Calu3 (cell line): Measurements from ENCODE around the gene CPED1. TPM values are rescaled to one million over a fixed set of nuclear protein-coding genes. Genes with fewer than 3 reads are reported as not detected.

ENCODE experiments used
- BruUV-seq: library from RNA; stranded (reverse); fragments of 400-500 nt; replicated peaks from 2 replicates; lab custom pipeline; 2021; lab: Mats Ljungman, UMichigan
- CTCF ChIA-PET: fragments of 300-600 bp; sonication (Branson Sonifier 250); formaldehyde crosslinking; loops from one replicate; lab custom pipeline; 2022; ENCODE audit warnings: antibody characterized with exemption; lab: Charles Lee
- DNase-seq: peaks from one replicate; pipeline ENCODE4 v3.0.0; 2022
- H3K27ac Mint-ChIP-seq: one replicate; pipeline ENCODE4 v1.8.0; 2022; ENCODE audit warnings: mixed read lengths; ENCODE audit not compliant: unreplicated experiment
- H3K27me3 Mint-ChIP-seq: one replicate; pipeline ENCODE4 v1.8.0; 2022; ENCODE audit warnings: mixed read lengths; ENCODE audit not compliant: unreplicated experiment
- H3K36me3 Mint-ChIP-seq: one replicate; pipeline ENCODE4 v1.8.0; 2022; ENCODE audit warnings: mild to moderate bottlenecking, moderate library complexity, mixed read lengths; ENCODE audit not compliant: insufficient read depth, unreplicated experiment
- H3K4me1 Mint-ChIP-seq: one replicate; pipeline ENCODE4 v1.8.0; 2022; ENCODE audit warnings: mild to moderate bottlenecking, low read depth, mixed read lengths; ENCODE audit not compliant: unreplicated experiment
- H3K4me3 Mint-ChIP-seq: one replicate; pipeline ENCODE4 v1.8.0; 2022; ENCODE audit warnings: mild to moderate bottlenecking, low read depth, moderate library complexity, mixed read lengths; ENCODE audit not compliant: unreplicated experiment
- H3K9me3 Mint-ChIP-seq: one replicate; pipeline ENCODE4 v1.8.0; 2022; ENCODE audit warnings: low read depth, mixed read lengths; ENCODE audit not compliant: unreplicated experiment
- intact Hi-C: fragments of 100-400 bp; cut with micrococcal nuclease; formaldehyde crosslinking; loops from one replicate; pipeline ENCODE4 v1.10.0; 2022; ENCODE audit not compliant: unreplicated experiment
- total RNA-seq: library from RNA; stranded (reverse); gene quantifications from 2 replicates; pipeline ENCODE4 v1.2.3, GENCODE V29; 2022
- TF ChIP-seq, protein P1 (sequence below): fragments of 200-600 bp; IDR thresholded peaks from one replicate; pipeline ENCODE4 v1.8.0; 2022; ENCODE audit warnings: antibody characterized with exemption; ENCODE audit not compliant: unreplicated experiment

Gene CPED1
- total RNA-seq, 1 experiment from 2014 or later, result 0.24 TPM

GRCh38 chr7:121076350-121077164 lies 88.0 kb downstream of the CPED1 start:
- Mint-ChIP-seq H3K4me3 (no peak overlapping the region), H3K27ac (no peak overlapping the region), H3K27me3 (no peaks in the 10 kb centered on the region), H3K9me3 (peaks cover 3% of the 10 kb centered on the region), H3K4me1 (peaks cover 32% of the 10 kb centered on the region), H3K36me3 (no peaks in the 10 kb centered on the region)
- BruUV-seq, result no TSS peak
- no peak for DNase-seq
- CTCF ChIA-PET, result interaction anchor here (0.7 kb wide), 1 partner anchor 18 kb away, joined by 3 read pairs; no protein-coding TSS in a partner anchor
- TF ChIP-seq, protein P1, sequence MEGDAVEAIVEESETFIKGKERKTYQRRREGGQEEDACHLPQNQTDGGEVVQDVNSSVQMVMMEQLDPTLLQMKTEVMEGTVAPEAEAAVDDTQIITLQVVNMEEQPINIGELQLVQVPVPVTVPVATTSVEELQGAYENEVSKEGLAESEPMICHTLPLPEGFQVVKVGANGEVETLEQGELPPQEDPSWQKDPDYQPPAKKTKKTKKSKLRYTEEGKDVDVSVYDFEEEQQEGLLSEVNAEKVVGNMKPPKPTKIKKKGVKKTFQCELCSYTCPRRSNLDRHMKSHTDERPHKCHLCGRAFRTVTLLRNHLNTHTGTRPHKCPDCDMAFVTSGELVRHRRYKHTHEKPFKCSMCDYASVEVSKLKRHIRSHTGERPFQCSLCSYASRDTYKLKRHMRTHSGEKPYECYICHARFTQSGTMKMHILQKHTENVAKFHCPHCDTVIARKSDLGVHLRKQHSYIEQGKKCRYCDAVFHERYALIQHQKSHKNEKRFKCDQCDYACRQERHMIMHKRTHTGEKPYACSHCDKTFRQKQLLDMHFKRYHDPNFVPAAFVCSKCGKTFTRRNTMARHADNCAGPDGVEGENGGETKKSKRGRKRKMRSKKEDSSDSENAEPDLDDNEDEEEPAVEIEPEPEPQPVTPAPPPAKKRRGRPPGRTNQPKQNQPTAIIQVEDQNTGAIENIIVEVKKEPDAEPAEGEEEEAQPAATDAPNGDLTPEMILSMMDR, result no peak
- intact Hi-C loops, result loop anchor here (5.0 kb wide), 1 partner anchor 54 kb away; no protein-coding TSS in a partner anchor

DNA sequence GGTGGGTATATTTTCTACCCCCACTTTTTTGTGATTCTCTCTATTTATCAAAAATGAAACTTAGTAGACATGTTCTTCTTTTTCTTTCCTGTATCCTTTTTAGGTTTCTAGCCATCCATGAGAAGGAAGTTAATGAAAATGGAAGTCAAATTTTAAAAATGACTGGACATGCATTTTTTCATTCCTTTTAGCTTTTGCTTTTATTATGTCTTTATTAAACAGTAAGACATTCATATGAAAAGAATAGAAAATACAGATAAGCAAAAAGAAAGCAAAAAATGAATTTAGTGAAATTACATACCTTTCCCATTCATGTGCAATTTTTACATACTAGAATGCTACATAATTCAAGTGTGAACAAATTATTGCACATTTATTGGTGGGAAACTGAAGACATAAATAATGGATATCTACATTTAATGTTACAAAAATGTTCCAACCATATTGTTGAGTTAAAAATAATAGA lies 88.7 kb downstream of the CPED1 start:
- TF ChIP-seq, protein P1, result no peak
- Mint-ChIP-seq H3K27ac (no peak overlapping the region), H3K36me3 (no peaks in the 10 kb centered on the region), H3K4me3 (no peak overlapping the region), H3K27me3 (no peaks in the 10 kb centered on the region), H3K4me1 (peaks cover 32% of the 10 kb centered on the region), H3K9me3 (no peaks in the 10 kb centered on the region)
- DNase-seq, result no peak
- BruUV-seq, result no TSS peak
- CTCF ChIA-PET, result no interaction called here
- intact Hi-C loops, result loop anchor here (5.0 kb wide), 1 partner anchor 55 kb away; no protein-coding TSS in a partner anchor

- H3K4me1 Mint-ChIP-seq, result peaks cover 37% of the 10 kb centered on the region
- no peaks in the 10 kb centered on the region for H3K9me3 Mint-ChIP-seq
- H3K36me3 Mint-ChIP-seq, result no peaks in the 10 kb centered on the region
- no peak for DNase-seq
- BruUV-seq, result no TSS peak
- TF ChIP-seq, protein P1, result no peak
- CTCF ChIA-PET, result no interaction called here
- no peak overlapping the region for H3K27ac Mint-ChIP-seq
- no peak overlapping the region for H3K4me3 Mint-ChIP-seq
- H3K27me3 Mint-ChIP-seq, result no peaks in the 10 kb centered on the region
- intact Hi-C loops, result loop anchor here (1.0 to 5.0 kb wide), 2 partner anchors 10 to 56 kb away; no protein-coding TSS in a partner anchor
These were observed 90.3 kb downstream of the CPED1 start for GRCh38 chr7:121078701-121079227.

DNA sequence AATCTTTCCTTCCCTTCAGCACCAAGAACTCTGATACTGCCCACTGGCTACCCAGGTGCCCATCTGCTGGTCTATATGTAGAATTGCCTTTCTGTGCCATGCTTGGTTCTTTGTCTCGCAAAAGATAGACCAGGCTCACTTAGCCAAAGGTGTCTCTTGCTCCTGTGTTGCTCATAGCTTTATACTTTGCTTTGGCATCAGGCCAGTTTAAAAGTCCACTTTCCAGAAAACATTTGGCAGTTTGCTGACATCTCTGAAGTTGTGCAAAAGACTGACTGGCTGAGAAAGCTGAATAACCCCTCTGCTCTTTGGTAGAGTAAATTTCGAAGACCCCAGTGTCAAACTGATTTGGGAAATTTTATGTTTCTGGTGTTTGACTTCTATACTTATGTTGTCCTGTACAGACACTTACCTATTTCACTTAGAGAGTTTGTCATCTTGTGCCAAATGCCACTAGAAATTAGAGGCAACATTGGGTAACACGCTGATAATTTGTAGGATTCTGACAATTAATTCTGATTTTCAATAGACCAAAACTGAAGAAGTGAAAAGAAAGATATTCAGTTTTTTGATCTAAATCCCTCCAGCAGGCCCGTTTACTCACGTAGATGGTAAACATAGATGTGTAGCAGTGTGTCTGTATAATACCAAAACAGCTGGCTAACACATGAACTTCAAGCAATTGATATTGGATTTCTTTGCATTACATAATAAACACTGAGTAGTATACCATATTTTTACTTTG lies 91.1 kb downstream of the CPED1 start:
- intact Hi-C loops, result loop anchor here (1.0 to 5.0 kb wide), 2 partner anchors 11 to 57 kb away; no protein-coding TSS in a partner anchor
- Mint-ChIP-seq H3K27me3 (no peaks in the 10 kb centered on the region), H3K4me1 (peaks cover 44% of the 10 kb centered on the region), H3K9me3 (no peaks in the 10 kb centered on the region), H3K4me3 (no peak overlapping the region), H3K36me3 (no peaks in the 10 kb centered on the region), H3K27ac (no peak overlapping the region)
- no peak for DNase-seq
- TF ChIP-seq, protein P1, result no peak
- no TSS peak for BruUV-seq
- CTCF ChIA-PET, result no interaction called here
